CD4-positive, alpha-beta T cell (primary cell): ENCODE measurements around the gene CAMTA1. TPM values are rescaled to one million over a fixed set of nuclear protein-coding genes. Genes with fewer than 3 reads are reported as not detected.

Experiments
- ATAC-seq: fragments of 200-7000 bp; cut with Tn5 transposase; one replicate; pipeline ENCODE4 v1.10.0; 2022; ENCODE audit warnings: mild to moderate bottlenecking; ENCODE audit not compliant: poor library complexity
- CTCF ChIA-PET: fragments of 350-600 bp; sonication (Branson Sonifier 250); formaldehyde crosslinking; loops from one replicate; lab custom pipeline; 2021; ENCODE audit warnings: antibody characterized with exemption, inconsistent platforms; lab: Charles Lee
- POLR2A ChIA-PET: fragments of 350-600 bp; sonication (Branson Sonifier 250); formaldehyde crosslinking; loops from one replicate; lab custom pipeline; 2021; ENCODE audit warnings: antibody characterized with exemption, inconsistent platforms; lab: Charles Lee
- DNase-seq, 14 experiments: peaks; one replicate each; pipeline ENCODE4 v3.0.0-alpha.2; 2013 to 2020; ENCODE audit warnings: mixed read lengths in 2 of 14
- H3K27ac ChIP-seq, 2 donors: one replicate each; pipeline versions ENCODE4 v1.5.1 to v1.7.0; 2013; ENCODE audit warnings: low read length in 2 of 2, low read depth in 1 of 2, mild to moderate bottlenecking in 1 of 2
- H3K27me3 ChIP-seq, 2 experiments: 1 replicate in 1 of 2; 2 replicates in 1 of 2; pipeline versions ENCODE4 v1.6.1 to v1.7.0; 2013; ENCODE audit warnings: low read length in 2 of 2, control low read depth in 1 of 2, mild to moderate bottlenecking in 1 of 2, moderate library complexity in 1 of 2; ENCODE audit not compliant: insufficient read depth in 2 of 2, control insufficient read depth in 1 of 2
- H3K36me3 ChIP-seq: one replicate; pipeline ENCODE4 v1.6.1; 2013; ENCODE audit warnings: low read length, control low read depth; ENCODE audit not compliant: insufficient read depth
- H3K4me1 ChIP-seq: one replicate; pipeline ENCODE4 v1.6.1; 2013; ENCODE audit warnings: low read length, control low read depth; ENCODE audit not compliant: insufficient read depth
- H3K4me3 ChIP-seq: one replicate; pipeline ENCODE4 v1.5.1; 2013; ENCODE audit warnings: mild to moderate bottlenecking, low read length, moderate library complexity
- H3K9me3 ChIP-seq, 2 experiments: 1 replicate in 1 of 2; 2 replicates in 1 of 2; pipeline versions ENCODE4 v1.6.1 to v1.7.0; 2013; ENCODE audit warnings: low read length in 2 of 2, mild to moderate bottlenecking in 2 of 2, control low read depth in 1 of 2, moderate library complexity in 1 of 2; ENCODE audit not compliant: control insufficient read depth in 1 of 2, insufficient read depth in 1 of 2
- H3K27ac Mint-ChIP-seq: one replicate; pipeline ENCODE4 v1.8.0; 2020; ENCODE audit warnings: mixed read lengths
- H3K27me3 Mint-ChIP-seq: one replicate; pipeline ENCODE4 v1.8.0; 2021; ENCODE audit warnings: mixed read lengths
- H3K36me3 Mint-ChIP-seq: one replicate; pipeline ENCODE4 v1.8.0; 2021; ENCODE audit warnings: low read depth, mixed read lengths
- H3K4me1 Mint-ChIP-seq: one replicate; pipeline ENCODE4 v1.8.0; 2021; ENCODE audit warnings: low read depth, mixed read lengths
- H3K4me3 Mint-ChIP-seq: one replicate; pipeline ENCODE4 v1.8.0; 2020; ENCODE audit warnings: mild to moderate bottlenecking, mixed read lengths
- H3K9me3 Mint-ChIP-seq: one replicate; pipeline ENCODE4 v1.8.0; 2020; ENCODE audit warnings: mixed read lengths
- CTCF ChIP-seq: fragments of 200-600 bp; IDR thresholded peaks from one replicate; pipeline ENCODE4 v1.8.0; 2022; ENCODE audit warnings: antibody characterized with exemption, mild to moderate bottlenecking
- intact Hi-C, 2 experiments: fragments of 100-400 bp; cut with DNase I in 1 of 2; cut with micrococcal nuclease in 1 of 2; formaldehyde crosslinking; loops; one replicate each; pipeline versions ENCODE4 v1.15.1 to v1.9.0; 2023 to 2025; cut with DNase I, micrococcal nuclease
- total RNA-seq, 174 experiments: library from RNA in 2 of 174; stranded (reverse) in 2 of 174; gene quantifications; one replicate each; pipeline ENCODE4 v1.2.3 and lab custom pipeline; 2021 to 2026

CAMTA1 gene
- total RNA-seq, 2 experiments from 2014 or later, result 38.6 to 39.3 TPM

- Histone ChIP-seq H3K9me3 (peaks cover 0 to 12% of the 10 kb centered on the region in 2 experiments), H3K27me3 (peaks cover 0 to 2% of the 10 kb centered on the region in 2 experiments), H3K4me3 (no peak overlapping the region), H3K4me1 (no peaks in the 10 kb centered on the region), H3K36me3 (no peaks in the 10 kb centered on the region), H3K27ac (no peak overlapping the region)
- peaks cover 8% of the 10 kb centered on the region for H3K27me3 Mint-ChIP-seq
- H3K4me3 Mint-ChIP-seq, result no peak overlapping the region
- H3K4me1 Mint-ChIP-seq, result no peaks in the 10 kb centered on the region
- H3K9me3 Mint-ChIP-seq, result no peaks in the 10 kb centered on the region
- intact Hi-C loops, result no loop called here
- H3K36me3 Mint-ChIP-seq, result no peaks in the 10 kb centered on the region
- TF ChIP-seq CTCF, result no peak
- no peak for DNase-seq
- no peak for ATAC-seq
- CTCF ChIA-PET, result no interaction called here
- POLR2A ChIA-PET, result no interaction called here
- H3K27ac Mint-ChIP-seq, result no peak overlapping the region
Observed at GRCh38 chr1:7576946-7577657, 791.8 kb downstream of the CAMTA1 start.

DNA sequence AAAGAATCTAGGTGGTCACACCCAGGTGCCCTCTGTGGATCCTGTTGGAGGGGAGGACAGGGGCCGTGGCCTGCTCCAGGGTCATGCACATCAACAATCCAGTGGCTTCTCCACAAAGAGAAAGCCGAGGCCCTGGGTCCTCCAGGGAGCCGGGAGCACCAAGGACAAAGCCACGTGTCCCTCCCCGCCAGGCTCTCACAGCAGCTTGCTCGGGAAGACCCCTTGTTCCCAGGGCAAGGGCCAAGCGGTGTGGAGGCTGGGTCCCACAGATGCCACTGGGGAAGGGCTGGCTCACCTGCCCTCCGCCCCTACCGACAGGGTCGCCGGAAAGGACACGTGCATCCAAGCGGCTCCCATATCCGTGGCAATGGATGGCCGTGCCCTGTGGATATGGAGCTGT lies 793.0 kb downstream of the CAMTA1 start:
- no peak overlapping the region for H3K27ac Mint-ChIP-seq
- DNase-seq, result no peak
- peaks cover 8% of the 10 kb centered on the region for H3K27me3 Mint-ChIP-seq
- TF ChIP-seq CTCF, result no peak
- H3K4me3 ChIP-seq, result no peak overlapping the region
- H3K4me1 Mint-ChIP-seq, result no peaks in the 10 kb centered on the region
- no peaks in the 10 kb centered on the region for H3K36me3 Mint-ChIP-seq
- intact Hi-C loops, result no loop called here
- H3K27me3 ChIP-seq, result peaks cover 0 to 2% of the 10 kb centered on the region in 2 experiments
- H3K4me1 ChIP-seq, result no peaks in the 10 kb centered on the region
- ChIA-PET POLR2A (no interaction called here), CTCF (no interaction called here)
- H3K9me3 ChIP-seq, result peaks cover 0 to 9% of the 10 kb centered on the region in 2 experiments
- no peak overlapping the region for H3K27ac ChIP-seq
- no peak for ATAC-seq
- H3K36me3 ChIP-seq, result no peaks in the 10 kb centered on the region
- no peak overlapping the region for H3K4me3 Mint-ChIP-seq
- H3K9me3 Mint-ChIP-seq, result no peaks in the 10 kb centered on the region

GRCh38 chr1:7579016-7579415 lies 793.8 kb downstream of the CAMTA1 start:
- no peaks in the 10 kb centered on the region for H3K4me1 Mint-ChIP-seq
- Histone ChIP-seq H3K4me1 (no peaks in the 10 kb centered on the region), H3K4me3 (no peak overlapping the region), H3K27me3 (peaks cover 0 to 2% of the 10 kb centered on the region in 2 experiments), H3K27ac (no peak overlapping the region), H3K9me3 (peaks cover 0 to 8% of the 10 kb centered on the region in 2 experiments), H3K36me3 (no peaks in the 10 kb centered on the region)
- ATAC-seq (no peak), DNase-seq (no peak)
- no peaks in the 10 kb centered on the region for H3K9me3 Mint-ChIP-seq
- ChIA-PET CTCF (no interaction called here), POLR2A (no interaction called here)
- no peak overlapping the region for H3K4me3 Mint-ChIP-seq
- intact Hi-C loops, result no loop called here
- H3K27me3 Mint-ChIP-seq, result peaks cover 8% of the 10 kb centered on the region
- no peak overlapping the region for H3K27ac Mint-ChIP-seq
- no peak for TF ChIP-seq CTCF
- no peaks in the 10 kb centered on the region for H3K36me3 Mint-ChIP-seq
